GM21526 (cell line): ENCODE data around the gene SULT2B1.

Experiments used
- ATAC-seq: cut with Tn5 transposase; IDR thresholded peaks from one replicate; pipeline ENCODE4 v1.9.1; 2021; ENCODE audit warnings: moderate library complexity; ENCODE audit not compliant: unreplicated experiment, low FRiP score

Gene SULT2B1

GRCh38 chr19:48632692-48633147 lies 80.7 kb downstream of the SULT2B1 start:
- no peak for ATAC-seq

GRCh38 chr19:48633148-48634035 lies 81.4 kb downstream of the SULT2B1 start:
- no peak for ATAC-seq

GRCh38 chr19:48634036-48634342 lies 82.0 kb downstream of the SULT2B1 start:
- ATAC-seq = no peak

- peak; percentile 25 for ATAC-seq
Measured at GRCh38 chr19:48634424-48635262, 82.7 kb downstream of the SULT2B1 start.

- ATAC-seq = no peak
Measured at GRCh38 chr19:48635263-48635965, 83.4 kb downstream of the SULT2B1 start.

GRCh38 chr19:48635966-48636858 lies 84.2 kb downstream of the SULT2B1 start:
- ATAC-seq = no peak

- ATAC-seq = peak; percentile 0
Measured at GRCh38 chr19:48636859-48637448, 85.0 kb downstream of the SULT2B1 start, which contains the start of gene DBP. DBP (minus strand) TSS chr19:48637379; CDS start chr19:48636994, 385 bp downstream.

GRCh38 chr19:48637449-48637947 lies 85.5 kb downstream of the SULT2B1 start:
- ATAC-seq = peak; percentile 55

- peak; percentile 13 for ATAC-seq
Measured at GRCh38 chr19:48637948-48638830, 86.2 kb downstream of the SULT2B1 start.

GRCh38 chr19:48638831-48639381 lies 86.9 kb downstream of the SULT2B1 start:
- ATAC-seq = no peak

- ATAC-seq = no peak
Measured at GRCh38 chr19:48639483-48640375, 87.8 kb downstream of the SULT2B1 start.

- ATAC-seq = no peak
Measured at GRCh38 chr19:48641850-48642249, 89.9 kb downstream of the SULT2B1 start.

- no peak for ATAC-seq
Measured at GRCh38 chr19:48642862-48643261, 90.9 kb downstream of the SULT2B1 start.

- ATAC-seq = no peak
Measured at GRCh38 chr19:48644355-48644754, 92.4 kb downstream of the SULT2B1 start.

- peak; percentile 39 for ATAC-seq
Measured at GRCh38 chr19:48644839-48645619, 93.1 kb downstream of the SULT2B1 start.

- no peak for ATAC-seq
Measured at GRCh38 chr19:48645620-48646000, 93.6 kb downstream of the SULT2B1 start.
